T1000 (cell line): ENCODE results near the gene PRRG3.
"Not testable (repeated sequence)": the region's sequence is repeated elsewhere in the genome, so short reads cannot be mapped to it uniquely, and the experiment has no call there.

Experiments used
- DNase-seq: peaks from one replicate; lab custom pipeline; 2025; ENCODE audit warnings: mixed read lengths; lab: John Stamatoyannopoulos, UW

PRRG3 gene

DNA sequence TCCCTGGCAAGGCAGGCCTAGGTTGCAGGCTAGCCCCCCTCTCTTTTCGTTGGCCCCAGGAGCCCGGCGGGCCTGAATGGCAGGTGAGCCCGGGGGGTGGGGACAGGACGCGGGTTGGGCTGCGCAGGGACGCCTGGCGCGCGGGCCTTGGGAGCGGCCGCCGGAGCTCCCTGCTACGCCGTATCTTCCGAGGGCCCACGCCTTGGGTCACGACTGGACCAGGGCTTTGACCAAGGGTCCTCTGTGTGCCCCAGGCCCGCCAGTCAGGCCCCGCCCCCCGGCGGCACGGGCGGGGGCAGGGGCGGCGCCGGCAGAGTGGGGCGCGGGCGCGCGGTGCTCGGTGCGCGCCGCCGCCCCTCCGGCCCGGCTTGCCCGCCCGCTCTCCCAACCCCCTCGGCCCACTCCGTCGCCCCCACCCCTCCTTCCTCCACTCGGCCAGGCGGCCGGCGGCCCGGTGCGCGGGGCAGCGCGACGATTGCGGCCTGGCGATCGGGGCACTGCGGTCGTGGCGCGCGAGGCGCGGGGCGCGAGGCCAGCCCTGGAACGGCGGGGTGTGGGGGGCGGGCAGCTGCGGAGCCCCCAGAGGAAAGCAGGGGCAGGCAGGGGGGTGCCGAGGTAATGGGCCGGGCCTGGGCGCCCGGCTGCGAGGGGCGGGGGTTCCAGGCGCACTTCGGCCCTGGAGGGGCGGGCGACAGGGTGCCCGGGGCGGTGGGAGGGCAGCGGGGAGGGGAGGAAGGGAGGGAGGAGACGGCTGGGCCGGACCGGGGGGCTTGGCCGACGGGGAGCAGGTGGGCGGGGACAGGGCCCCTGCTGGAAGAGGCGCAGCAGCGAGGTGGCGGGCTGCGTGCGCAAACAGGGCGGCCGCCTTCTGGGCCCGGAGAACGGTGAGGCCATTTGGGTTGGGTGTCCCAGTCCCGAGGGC, at the start of gene PRRG3:
Gene PRRG3, plus strand, starts transcription at position 798 of the 922 bp plus-strand sequence. CDS start 3,357 bp downstream, outside the sequence.
- no peak for DNase-seq

DNA sequence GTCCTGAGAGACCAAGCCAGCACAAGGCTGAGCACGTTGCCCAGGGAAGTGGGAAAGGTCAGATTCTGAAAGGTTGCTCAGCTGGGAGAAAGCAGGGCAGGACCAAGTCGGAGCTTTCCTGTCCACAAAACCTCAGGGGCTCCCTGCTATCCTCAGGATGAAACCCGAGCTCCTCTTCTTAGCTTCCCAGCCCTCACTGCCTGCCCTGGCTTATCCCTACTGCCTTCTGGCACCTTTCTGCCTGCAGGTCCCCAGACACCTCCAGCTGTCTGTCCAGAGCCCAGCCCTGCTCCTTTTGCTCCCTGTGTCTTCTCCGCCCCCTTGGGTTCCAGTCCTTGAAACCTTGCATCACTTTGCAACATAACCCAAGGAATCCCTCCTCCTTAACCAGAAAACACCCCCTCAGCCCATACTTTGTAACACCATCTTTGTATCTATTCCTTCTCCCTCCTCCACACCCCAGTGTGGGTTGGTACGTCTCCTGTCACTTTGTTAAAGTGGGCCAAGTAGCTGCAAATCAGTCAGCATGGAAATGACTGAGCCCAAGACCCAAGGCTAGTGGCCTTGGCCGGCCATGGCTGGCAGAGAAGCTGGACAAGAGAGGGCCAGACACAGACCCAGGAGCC, 20.0 kb upstream of the PRRG3 start:
- DNase-seq, result no peak

DNA sequence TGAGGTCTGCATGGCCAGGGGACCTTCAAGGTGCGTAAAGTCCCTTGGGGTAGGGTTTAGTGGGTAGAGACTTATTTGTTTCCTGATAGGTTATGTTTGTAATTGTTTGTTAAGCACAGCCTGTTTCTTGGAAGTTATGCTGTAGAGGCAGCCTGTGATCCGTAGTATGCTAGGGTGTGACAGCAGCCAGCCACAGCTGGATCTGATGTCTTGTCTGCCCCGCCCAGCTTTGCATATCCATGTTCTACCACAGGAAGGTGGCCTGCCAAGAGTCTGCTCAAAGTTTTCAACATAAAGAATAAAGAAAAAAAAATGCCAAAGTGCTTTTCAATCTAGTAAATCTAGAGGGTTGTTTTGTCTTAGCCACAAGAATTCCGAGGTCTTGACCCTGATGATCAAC, 19.1 kb upstream of the PRRG3 start:
- no peak for DNase-seq

DNA sequence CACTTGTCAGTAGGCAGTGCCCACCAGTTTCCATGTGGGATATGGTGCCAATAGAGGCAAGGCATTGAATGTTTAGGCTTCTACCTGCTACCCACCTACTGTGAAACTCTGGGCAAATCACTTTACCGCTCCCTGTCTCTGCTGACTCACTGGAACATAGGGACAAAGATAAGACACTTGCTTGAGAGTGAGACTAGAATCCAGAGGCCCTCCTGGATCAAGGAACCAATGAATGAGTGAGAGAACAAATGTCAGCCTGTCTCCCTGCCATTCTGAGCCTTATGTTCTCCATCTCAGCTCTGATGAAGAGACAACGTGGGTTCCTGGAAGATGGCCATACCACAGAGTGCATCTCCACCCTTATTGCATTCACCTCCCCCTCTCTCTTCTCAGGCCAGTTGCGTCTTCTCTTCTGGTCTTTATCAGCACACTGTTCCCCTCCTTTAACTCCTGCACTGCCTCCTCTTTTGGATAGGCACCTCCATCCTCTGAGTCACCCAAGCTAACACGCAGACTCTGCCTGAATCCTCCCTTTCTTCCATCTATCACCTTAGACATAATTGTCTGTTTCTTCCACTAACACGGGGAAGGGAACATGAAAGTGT, 15.4 kb upstream of the PRRG3 start:
- DNase-seq, result no peak

DNA sequence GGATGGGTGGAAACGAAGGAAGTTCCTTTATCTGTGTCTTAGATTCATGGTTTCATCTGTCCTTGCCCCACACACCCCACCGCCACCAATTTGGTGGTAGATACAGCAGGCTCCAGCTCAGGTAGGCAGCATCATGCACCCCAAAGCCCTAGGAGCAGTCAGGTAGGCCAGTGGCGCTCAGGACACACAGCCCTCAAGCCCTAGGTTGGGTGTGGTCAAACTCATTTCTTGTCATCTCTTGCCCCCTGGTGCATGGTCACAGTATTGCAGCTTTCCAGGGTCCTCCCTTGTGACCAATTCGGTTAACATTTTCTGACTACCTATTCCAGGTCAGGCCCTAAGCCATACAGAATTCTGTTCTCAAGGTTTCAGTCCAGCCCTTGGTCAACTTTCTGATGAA, 14.5 kb upstream of the PRRG3 start:
- DNase-seq, result no peak

DNA sequence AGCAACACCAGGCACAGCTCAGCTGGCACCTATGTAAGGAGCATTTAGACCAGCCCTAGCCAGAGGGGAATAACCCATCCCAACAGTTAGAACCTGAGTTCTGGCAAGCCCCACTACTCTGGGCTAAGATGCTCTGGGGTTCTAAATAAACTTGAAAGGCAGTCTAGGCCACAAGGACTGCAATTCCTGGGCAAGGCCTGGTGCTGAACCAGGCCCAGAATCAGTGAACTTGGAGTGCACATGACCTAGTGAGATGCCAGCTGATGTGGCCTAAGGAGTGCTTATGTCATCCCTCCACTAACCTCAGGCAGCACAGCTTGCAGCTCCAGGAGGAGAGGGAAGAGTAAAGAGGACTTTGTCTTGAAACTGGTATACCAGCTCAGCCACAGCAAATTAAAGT, 7.6 kb upstream of the PRRG3 start:
- DNase-seq, result no peak

DNA sequence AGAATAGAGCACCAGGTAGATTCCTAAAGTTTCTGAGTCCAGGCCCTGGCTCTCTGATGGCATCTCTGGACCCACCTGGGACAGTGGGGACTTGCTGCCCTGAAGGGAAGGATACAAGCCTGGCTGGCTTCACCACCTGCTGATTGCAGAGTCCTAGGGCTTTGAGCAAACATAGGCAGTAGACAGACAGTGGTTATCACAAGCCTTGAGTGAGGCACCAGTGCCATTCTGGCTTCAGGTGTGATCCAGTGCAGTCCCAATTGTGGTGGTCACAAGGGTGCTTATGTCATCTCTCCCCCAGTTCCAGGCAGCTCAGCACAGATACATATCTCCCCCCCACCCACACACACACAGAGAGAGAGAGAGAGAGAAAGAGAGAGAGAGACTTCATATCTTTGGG, 6.6 kb upstream of the PRRG3 start:
- DNase-seq, result no peak

DNA sequence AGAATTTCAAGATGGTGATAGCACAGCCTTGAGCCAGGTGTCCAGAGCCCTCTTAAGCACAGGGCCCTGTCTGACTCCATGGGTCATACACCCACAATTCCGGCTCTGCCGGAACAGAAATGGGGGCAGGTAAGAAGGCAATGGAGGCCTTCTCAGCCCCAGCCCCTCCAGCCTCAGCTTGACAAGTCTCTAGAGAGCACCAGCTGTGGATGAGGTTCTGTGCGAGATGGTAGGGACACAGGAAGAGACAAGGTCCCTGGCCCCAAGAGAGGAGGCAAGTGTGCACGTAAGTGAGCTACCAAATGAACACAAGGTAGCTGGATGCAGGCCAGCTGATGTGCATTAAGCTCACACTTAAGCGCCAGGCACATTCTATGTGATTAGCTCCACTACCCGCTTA, 2.4 kb upstream of the PRRG3 start:
- no peak for DNase-seq

DNA sequence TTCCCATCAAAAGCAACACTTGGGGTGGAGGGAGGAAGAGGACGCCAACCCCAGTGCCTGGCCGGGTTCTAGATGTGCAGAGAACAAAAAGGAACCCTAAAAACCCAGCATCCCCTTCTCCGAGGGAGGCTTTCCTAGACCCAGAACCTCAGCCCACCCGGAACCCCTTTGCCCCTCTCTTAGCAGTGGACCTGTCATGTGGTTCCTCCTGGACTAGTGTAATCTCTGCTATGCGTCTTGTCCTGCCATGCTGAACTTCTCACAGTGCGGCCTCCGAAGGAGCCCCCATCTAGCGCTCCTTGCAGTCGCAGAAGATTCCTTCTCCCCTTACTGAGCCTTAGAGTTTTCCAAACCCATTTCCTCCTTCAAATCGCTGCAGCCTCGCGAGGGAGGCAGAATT, 1.1 kb upstream of the PRRG3 start:
- DNase-seq, result no peak

DNA sequence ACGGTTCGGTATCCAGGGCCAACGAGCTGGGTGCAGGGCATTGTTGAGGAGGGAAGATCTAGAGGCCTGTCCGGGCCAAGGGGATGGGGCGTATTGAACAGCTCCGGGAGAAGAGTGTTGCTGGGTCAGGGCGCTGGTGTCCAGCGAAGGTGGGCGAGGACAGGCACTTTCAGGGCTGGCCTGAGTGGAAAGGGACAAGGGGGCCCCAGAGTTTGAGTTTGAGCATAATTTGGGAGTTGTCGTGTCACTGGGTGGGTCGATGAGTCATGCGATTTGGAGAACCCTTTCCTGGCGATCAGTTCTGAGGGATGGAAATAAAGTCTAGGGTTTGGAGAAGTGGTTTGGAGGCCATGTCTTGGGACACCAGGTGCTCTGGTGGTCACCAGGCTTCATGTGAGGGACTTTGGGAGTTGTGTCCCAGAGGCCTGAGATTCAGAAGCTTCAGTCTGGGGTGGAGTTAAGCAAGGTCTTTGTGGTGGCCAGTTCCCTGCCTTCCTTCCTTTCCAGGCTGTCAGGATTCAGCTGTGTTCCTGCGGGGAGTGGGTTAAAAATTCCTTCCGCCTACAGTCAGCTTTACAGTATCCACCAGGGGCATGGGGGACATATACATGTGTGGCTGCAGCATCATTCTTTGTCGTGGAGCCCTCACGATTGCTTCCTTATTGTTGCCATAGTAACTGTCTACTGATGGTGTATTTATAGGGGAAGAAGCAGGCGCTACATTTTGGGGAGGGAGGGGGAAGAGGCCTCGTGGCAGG, 504 bp downstream of the PRRG3 start:
- no peak for DNase-seq

DNA sequence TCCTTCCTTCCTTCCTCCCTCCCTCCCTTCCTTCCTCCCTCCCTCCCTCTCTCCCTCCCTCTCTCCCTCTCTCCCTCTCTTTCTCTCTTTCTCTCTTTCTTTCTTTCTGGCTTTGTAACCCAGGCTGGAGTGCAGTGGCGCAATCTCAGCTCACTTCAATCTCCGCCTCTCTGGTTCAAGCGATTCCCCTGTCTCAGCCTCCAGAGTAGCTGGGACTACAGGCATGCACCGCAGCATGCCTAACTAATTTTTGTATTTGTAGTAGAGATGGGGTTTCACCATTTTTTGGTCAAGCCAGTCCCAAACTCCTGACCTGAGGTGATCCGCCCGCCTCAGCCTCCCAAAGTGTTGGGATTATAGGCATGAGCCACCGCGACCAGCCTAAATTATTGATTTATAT, 1.8 kb downstream of the PRRG3 start:
- not testable (repeated sequence) for DNase-seq

DNA sequence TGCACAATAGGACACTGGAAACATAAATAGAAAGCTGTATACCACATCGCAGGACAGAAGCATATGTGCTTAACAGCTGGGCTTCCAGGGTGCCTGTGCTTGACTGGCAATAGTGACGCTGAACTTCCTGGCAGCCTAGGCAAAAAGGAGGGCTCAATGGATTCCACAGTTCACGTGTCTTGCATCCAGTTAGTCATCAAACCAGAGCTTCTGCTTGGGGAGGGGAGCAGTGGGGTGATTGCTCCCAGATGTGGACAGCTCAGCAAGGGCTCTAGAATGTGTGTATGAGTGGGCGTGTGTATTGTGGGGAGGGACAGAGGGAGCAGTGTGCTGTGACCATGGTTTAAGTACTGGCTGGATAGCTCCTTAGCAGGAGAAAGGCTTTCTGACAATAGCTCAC, 2.3 kb downstream of the PRRG3 start:
- no peak for DNase-seq

DNA sequence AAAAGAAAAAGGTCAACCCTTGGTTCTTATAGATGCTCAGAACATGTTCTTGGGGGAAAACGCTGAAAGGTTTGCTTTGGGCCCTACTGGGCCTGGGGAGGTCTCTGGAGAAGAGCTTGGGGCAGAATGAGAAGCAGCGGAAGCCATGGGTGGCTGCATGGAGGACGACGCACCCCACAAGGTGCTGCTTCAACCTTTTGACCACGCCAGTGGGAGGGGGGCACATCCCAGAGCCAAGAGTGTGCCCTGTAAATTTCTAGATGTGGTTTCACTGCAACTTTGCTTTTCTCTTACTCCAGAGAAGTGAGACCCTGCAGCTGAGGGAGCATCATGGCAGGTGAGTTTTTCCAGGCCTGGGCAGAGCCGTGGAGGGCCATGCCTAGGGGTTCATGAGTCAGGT, 3.2 kb downstream of the PRRG3 start:
- DNase-seq, result no peak

DNA sequence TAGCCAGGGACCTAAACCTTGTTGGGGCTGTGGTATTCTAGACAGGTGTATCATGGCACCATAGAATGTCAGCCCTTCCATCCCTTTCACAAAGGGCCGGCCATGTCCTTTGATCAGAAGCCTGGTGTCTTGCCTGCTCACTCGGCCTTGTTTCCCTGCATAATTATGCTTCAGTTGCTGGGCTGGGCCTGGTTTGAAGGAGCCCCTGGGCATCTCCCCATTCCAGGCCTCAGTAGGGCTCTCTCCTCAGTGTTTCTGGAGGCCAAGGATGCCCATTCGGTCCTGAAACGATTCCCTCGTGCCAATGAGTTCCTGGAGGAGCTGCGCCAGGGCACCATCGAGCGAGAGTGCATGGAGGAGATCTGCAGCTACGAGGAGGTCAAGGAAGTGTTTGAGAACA, 4.5 kb downstream of the PRRG3 start:
- no peak for DNase-seq

DNA sequence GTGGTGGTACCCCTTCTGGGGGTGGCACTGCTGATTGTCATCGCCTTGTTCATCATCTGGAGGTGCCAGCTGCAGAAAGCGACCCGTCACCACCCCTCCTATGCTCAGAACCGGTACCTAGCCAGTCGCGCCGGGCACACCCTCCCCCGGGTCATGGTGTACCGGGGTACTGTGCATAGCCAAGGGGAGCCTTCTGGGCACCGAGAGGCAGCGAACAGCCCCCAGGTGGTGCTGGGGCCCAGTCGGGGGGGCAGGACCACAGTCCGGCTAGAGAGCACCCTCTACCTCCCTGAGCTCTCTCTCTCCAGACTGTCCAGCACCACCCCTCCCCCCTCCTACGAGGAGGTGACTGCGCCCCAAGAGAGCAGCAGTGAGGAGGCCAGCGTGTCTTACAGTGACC, 5.3 kb downstream of the PRRG3 start:
- DNase-seq, result no peak

DNA sequence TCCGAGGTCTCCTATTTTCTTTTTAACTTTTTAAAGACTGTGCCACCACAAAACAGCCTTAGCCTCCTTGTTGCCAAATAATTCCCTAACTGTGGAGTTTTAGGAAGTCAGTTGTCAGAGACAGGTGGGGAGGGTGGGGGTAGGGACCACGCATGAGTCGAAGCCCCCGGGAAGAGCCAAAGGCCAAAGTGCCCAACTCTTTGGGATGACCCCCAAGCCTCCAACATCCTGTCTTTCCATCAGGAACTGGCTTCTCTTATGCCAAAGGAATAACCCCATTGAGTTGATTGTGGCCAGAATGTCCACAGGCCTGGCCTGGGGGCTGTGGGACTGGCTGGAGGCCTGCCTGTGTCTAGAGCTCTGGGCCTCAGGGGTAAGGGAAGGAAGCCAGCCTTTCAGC, 5.8 kb downstream of the PRRG3 start:
- no peak for DNase-seq

DNA sequence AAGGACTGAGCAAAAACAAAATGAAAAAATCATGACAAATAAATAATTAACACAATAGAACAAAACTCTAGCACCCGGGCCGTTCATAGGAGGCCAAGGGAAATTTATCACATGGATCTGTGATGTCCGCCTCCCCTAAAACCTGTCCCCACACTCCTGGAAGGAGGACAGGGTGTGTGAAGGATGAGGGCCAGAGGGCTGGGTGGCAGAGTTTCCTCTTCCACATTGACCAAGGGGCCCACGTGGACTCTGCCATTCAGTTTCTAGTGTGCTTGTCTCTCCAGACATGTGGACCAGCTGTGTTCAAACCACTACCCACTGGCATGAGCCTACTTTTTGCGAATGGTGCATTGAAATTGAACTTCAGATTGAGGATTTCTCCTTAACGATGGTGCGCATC, 6.3 kb downstream of the PRRG3 start:
- no peak for DNase-seq

DNA sequence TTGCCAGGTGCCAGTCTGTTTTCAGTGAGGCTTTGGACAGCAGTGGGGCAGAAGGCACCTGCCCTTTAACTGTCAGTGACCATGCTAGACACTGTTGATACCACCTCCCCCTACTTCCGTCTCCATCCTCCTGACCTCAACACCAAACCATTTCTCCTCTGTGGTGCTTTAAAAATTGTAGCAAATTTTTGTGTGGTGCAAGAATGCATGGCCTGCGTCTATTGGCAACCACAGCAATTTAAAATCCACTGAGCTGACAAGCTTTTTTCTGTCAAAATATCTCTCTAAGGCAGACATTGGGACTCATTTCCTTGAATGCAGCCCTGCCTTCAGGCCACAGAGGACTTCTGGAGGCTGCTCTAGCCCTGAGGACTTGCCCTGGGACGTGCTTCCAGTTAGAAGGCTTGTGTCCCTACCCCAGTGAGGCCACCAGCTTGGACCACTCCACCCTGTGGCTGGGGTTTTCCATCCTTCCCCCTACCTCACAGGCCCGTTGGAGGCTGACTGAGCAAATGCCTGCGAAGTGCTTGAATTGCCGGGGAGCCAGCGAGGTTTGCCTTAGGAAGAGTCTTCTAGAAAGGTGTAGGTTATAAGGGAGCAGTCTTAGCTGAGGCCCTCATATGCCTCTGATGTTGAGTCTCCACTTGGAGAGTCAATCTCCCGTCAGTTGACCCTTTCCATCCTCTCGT, 6.9 kb downstream of the PRRG3 start:
- DNase-seq, result no peak

DNA sequence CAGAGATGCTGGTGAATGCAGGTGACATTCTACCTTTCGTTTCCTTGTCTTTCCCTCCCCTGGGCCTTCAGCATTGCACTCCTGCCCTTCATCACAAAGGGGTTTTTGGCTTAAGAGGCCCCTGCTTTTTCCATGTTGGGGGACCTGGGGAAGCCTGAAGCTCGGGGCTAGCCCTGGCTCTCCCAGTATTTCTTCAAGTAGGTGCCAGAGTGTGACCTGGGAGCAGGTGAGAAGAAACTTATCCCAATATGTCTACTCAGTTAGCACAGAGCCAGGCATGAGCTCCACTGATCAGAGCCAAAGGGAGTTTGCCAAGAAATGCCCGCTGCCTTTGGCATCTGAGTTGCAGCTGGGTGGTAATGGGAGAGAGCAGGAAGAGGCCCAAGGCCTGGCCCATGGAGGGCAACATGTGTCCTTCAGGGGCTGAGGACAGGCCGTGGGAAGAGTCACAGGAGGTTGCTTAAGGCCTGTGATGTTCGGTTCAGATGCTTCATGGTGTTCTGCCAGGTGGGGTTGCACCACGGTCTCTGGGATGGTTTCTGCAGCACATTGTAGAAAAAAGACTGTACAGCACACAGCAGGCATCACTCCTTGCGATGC, 7.6 kb downstream of the PRRG3 start:
- DNase-seq, result no peak

DNA sequence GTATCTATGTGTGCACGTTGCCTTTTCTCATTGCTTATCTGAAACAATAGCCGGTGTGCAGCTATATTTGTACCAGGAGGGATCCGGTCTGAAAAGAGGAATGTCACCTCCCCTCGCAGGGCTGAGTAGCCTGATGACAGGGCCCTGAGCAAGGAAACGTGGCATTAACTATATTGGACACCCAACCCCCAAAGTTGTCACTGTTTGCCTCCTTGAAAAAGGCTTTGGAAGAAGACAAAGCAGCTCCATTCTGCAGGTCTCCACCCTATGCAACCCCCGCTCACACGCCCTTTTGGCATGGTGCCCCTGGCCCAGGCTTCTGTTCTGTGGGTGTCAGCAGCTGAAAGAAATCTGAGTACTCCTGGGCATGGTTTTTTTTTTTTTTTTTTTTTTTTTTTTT, 8.2 kb downstream of the PRRG3 start:
- no peak for DNase-seq

DNA sequence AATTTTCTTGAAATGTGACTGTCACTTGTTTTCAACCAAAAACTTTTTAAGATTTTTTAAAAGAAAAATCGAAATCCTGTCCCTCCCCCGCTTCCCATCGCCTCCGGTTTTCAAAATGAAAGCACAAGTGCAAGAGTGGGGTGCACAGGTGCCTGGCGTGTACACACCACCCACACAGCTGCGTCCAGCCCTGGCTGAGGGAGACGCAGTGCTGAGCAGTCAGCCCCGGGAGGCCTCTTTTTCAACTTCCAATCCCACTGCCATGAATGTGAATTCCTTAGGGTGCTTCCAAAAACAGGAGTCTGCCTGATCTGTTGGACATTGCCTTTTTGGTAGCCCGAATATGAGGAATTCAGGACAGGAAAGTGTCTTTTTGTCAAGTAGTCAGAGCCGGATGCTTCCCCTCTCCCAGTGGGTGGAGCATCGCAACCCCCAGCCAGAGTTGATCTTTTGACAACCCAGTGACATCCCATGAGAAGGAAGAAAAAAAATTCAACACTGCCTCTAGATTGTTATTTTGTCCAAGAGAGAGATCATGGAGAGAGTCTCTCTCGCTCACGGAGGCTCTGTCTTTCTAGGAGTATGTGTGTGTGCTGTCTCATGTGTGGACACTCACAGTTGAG, 8.9 kb downstream of the PRRG3 start:
- no peak for DNase-seq
